Mucosa of stomach (tissue), 1 donor: ENCODE measurements around the gene PXDN.
"Not testable (repeated sequence)": the region's sequence is repeated elsewhere in the genome, so short reads cannot be mapped to it uniquely, and the experiment has no call there.

Source experiments
- H3K27me3 ChIP-seq: one replicate; pipeline ENCODE4 v1.7.0; 2013; ENCODE audit warnings: mild to moderate bottlenecking, low read length; ENCODE audit not compliant: control insufficient read depth, insufficient read depth
- H3K36me3 ChIP-seq: one replicate; pipeline ENCODE4 v1.7.0; 2013; ENCODE audit warnings: low read length; ENCODE audit not compliant: control insufficient read depth, insufficient read depth
- H3K4me1 ChIP-seq: one replicate; pipeline ENCODE4 v1.7.0; 2013; ENCODE audit warnings: mild to moderate bottlenecking, low read length; ENCODE audit not compliant: control insufficient read depth, insufficient read depth
- H3K4me3 ChIP-seq: one replicate; pipeline ENCODE4 v1.7.0; 2013; ENCODE audit warnings: low read length
- H3K9ac ChIP-seq: one replicate; pipeline ENCODE4 v1.7.0; 2013; ENCODE audit warnings: mild to moderate bottlenecking, low read length, moderate library complexity
- H3K9me3 ChIP-seq: one replicate; pipeline ENCODE4 v1.7.0; 2013; ENCODE audit warnings: mild to moderate bottlenecking, low read length, moderate library complexity; ENCODE audit not compliant: control insufficient read depth
- donor health status: Pancreatic carcinoma.

PXDN gene

DNA sequence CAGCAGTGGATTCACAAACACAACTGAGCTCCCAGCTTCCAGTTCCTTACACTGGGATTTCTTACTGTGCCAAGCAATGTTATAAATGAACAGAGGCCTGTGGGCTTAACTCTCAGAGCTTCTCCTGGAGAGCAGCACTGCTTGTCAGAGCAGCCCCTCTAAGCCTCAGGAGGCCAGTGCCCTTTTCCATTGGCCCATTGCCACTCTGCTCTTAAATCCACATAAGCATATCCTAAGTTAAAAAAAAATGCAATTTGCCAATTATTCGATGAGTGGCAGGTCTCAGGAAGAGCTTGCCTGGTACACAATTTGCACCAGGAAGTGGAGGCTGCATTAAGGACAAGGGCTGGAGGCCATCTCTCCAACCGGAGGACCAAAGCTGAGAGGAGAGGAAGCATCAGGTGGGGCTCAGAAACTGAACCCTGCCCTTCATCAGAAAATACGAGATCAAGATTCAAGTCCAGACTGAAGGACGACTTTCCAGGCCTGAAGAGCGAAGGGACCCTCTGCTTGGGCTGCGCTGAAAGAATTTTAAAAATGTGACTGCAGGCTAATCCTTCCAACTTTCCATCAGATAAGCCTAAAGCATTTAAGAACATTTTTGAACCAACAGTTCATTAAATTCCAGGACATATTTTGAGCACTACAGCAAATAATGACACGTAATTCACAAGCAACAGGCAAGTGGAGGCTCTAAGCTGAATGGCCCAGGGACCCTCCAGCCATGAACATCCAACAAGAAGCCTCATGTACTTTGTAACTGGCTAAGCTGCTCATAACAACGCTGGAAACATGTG is 28.4 kb upstream of the PXDN start:
- no peak overlapping the region for H3K9ac ChIP-seq

DNA sequence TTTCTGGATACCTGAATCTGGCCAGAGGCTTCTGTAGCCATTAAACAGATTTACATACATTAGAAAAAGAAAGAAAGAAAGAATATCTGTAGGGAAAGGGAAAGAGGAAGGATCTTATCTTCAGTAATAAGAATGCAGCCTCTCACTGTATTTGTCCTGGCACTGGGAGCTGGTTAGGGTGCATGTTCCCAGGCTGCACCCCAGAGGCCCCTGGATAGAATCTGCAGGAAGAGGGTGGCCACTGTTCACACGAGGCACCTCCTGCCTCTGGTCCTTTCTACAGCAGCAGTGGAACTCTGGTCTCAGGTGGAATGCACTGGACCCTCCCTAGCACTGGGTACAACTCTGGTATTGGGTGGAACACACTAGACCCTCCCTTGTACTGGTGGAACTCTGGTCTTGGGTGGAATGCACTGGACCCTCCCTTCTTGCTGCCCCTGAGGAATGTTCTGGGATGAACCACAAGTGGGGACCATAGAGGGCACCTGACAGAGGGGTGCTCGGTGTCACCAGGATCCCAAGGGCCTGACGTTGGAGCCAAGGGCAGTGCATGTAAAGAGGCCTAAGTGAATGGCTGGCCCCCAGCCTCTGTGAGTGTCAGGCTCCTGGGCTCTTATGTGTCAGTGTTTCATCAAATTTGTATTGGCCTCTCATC is 27.4 kb upstream of the PXDN start:
- Histone ChIP-seq H3K27me3 (peaks cover 2% of the 10 kb centered on the region), H3K9me3 (no peaks in the 10 kb centered on the region), H3K4me3 (no peak overlapping the region), H3K4me1 (no peaks in the 10 kb centered on the region), H3K36me3 (no peaks in the 10 kb centered on the region), H3K9ac (no peak overlapping the region)

More for the DNA sequence above, 28.4 kb upstream of the PXDN start:
- Histone ChIP-seq H3K27me3 (peaks cover 2% of the 10 kb centered on the region), H3K4me3 (no peak overlapping the region), H3K4me1 (no peaks in the 10 kb centered on the region), H3K36me3 (no peaks in the 10 kb centered on the region), H3K9me3 (no peaks in the 10 kb centered on the region)

DNA sequence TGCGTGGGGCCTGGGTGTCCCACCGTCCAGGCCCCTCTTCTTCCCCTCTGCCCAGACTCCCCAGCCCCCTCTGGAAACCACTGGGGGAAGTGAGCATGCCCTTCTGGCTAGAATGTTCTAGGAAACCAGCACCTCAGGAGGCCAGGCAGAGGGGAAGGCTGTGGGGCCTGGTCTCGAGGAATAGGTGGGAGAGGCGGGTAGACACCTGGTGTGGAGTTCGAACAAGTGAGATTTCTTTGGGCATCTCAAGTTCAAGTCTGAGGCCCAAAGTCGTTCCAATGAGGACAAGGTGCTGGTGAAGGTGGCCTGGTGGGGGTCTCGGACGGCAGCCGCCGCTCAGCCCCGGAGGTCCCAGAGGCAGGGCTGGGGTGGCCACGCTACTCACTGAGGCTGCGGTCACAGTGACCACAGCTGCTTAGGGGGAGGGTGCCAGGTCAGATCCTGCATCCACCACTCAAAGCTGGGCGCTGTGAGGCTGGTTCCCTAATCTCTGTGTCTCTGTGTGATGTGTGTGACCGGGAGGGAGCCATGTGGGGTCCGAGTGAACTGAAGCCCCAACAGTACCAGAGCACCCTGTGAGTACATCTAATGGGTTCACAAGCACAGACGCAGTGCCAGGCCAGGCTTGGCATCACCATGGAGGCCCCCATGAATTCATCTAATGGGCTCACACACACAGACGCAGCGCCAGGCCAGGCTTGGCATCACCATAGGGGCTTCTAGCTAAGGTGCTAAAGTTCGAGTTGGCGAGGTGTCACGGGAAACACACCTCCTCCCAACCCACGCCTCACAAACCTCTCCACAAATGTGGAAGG is 26.5 kb upstream of the PXDN start:
- Histone ChIP-seq H3K4me3 (no peak overlapping the region), H3K36me3 (no peaks in the 10 kb centered on the region), H3K9ac (no peak overlapping the region), H3K9me3 (no peaks in the 10 kb centered on the region), H3K27me3 (peaks cover 2% of the 10 kb centered on the region), H3K4me1 (no peaks in the 10 kb centered on the region)

- Histone ChIP-seq H3K27me3 (no peaks in the 10 kb centered on the region), H3K4me3 (no peak overlapping the region), H3K9me3 (no peaks in the 10 kb centered on the region), H3K36me3 (no peaks in the 10 kb centered on the region), H3K4me1 (no peaks in the 10 kb centered on the region), H3K9ac (no peak overlapping the region)
Observed at GRCh38 chr2:1769703-1770422, 25.5 kb upstream of the PXDN start.

DNA sequence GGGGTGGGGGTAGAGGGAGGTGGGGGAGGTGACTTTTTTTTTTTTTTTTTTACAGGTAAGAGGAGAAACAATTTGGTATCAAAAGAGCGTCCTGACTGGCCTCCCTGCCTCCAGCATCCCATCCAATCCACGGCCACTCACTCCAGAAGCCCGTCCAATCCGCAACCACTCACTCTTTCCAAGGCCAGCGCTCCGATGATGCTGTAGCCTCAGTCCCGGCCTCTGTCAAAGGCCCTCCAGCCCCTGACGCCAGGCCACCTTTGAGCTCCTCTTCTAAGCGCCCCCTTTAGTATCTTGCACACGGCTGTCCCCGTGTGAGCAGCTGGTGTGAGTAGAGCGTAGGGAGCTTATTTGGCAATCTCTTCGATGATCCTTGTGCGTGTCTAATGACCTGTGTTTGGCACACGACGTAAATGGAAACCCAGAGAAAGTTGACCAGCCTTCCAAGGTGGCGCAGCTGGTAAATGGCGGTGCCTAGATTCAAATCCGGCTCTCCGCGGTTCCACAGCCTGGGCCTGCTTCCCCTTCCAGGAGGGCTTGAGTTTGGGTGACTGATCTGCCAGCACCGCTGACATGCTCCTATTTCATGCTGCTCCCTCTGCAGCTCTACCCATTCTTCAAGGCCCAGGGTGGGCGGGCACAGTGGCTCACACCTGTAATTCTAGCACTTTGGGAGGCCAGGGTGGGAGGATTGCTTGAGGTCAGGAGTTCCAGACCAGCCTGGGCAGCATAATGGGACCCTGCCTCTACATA is 23.8 kb upstream of the PXDN start:
- Histone ChIP-seq H3K4me3 (no peak overlapping the region), H3K36me3 (no peaks in the 10 kb centered on the region), H3K9ac (no peak overlapping the region), H3K4me1 (no peaks in the 10 kb centered on the region), H3K9me3 (no peaks in the 10 kb centered on the region), H3K27me3 (no peaks in the 10 kb centered on the region)

DNA sequence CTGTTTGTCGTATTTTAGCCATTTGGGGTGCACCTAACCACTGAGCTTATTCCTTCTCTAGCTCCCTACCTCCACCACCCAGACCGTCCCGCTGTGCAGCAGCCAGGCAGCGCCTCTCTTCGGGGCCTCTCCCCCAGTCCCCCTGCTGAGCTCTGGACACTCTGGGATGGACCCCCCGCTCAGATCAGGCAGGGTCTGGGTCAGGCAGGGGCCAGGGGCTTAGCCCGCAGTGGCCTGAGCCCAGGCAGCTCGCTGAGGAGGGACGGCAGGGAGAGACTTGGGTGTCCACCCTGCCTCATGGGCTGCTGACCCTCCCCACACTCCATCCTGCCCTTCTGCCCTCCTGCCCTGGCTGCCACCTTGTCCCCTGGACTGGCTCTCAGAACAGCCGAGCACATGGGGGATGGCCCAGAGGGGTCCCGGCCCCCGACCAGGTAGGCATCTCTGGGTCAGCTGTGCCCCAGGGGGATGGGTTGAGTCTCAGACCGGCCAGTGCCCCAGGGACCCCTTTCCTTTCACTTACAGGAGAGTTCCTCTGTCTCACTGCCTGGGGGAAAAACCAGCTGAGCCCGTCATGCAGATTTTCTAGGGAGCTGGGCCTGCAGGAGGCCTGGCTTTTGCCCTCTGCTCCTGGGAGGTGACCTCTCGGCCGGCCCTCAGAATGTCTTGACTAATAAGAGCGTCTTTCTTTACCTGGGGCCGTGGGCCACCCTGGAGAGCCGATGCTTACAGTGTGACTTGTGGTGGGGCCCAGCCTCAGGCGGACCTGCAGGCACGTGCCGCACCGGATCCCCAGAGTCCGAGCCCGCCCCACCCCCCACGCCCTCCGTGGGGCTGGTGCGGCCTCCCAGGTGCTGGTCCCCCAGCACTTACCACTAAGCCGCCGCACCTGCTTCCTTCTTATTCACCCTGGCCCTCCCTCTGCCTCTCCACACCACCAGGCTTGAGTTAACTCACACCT is 22.8 kb upstream of the PXDN start:
- no peak overlapping the region for H3K4me3 ChIP-seq

GRCh38 chr2:1766425-1766824 is 22.1 kb upstream of the PXDN start:
- no peaks in the 10 kb centered on the region for H3K4me1 ChIP-seq
- H3K27me3 ChIP-seq = no peaks in the 10 kb centered on the region
- H3K9ac ChIP-seq = no peak overlapping the region
- no peak overlapping the region for H3K4me3 ChIP-seq
- no peaks in the 10 kb centered on the region for H3K36me3 ChIP-seq
- H3K9me3 ChIP-seq = no peaks in the 10 kb centered on the region

More for the DNA sequence above, 22.8 kb upstream of the PXDN start:
- Histone ChIP-seq H3K9ac (no peak overlapping the region), H3K4me1 (no peaks in the 10 kb centered on the region), H3K36me3 (no peaks in the 10 kb centered on the region), H3K27me3 (no peaks in the 10 kb centered on the region), H3K9me3 (no peaks in the 10 kb centered on the region)

- H3K36me3 ChIP-seq, H3K4me3 ChIP-seq, H3K9me3 ChIP-seq, H3K9ac ChIP-seq, H3K4me1 ChIP-seq, H3K27me3 ChIP-seq: not testable (repeated sequence)
Observed at GRCh38 chr2:1765201-1765600, 20.9 kb upstream of the PXDN start.

- Histone ChIP-seq H3K4me1 (no peaks in the 10 kb centered on the region), H3K9me3 (no peaks in the 10 kb centered on the region), H3K4me3 (no peak overlapping the region), H3K9ac (no peak overlapping the region), H3K36me3 (no peaks in the 10 kb centered on the region), H3K27me3 (no peaks in the 10 kb centered on the region)
Observed at GRCh38 chr2:1759611-1759930, 15.3 kb upstream of the PXDN start.

DNA sequence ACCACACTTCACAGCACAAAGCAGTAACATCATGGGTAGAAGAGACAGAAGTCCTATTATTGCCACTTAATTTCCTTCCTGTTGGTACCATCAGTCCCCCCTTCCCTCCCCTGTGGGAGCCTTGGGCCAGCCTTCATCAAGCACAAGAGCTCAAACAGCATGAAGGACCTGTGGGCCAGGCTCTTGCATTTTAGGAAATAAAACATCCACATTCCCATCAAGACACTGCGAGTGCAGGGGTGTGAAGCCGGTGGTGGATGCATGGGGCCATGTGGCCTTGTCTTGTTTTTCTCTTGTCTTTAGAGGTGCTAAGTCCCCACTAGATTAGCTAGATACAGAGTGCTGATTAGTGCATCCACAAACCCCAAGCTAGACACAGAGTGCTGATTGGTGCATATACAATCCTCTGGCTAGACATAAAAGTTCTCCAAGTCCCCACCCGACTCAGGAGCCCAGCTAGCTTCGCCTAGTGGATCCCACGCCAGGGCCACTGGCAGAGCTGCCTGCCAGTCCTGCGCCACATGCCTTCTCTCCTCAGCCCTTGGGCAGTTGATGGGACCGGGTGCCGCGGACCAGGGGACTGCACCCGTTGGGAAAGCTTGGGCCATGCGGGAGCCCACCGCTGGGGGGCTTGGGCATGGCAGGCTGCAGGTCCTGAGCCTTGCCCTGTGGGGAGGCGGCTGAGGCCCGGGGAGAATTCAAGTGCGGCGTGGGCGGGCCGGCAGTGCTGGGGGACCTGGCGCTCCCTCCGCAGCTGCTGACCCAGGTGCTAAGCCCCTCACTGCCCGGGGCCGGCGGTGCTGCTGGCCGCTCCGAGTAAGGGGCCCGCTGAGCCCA is 14.7 kb upstream of the PXDN start:
- Histone ChIP-seq H3K9me3 (no peaks in the 10 kb centered on the region), H3K9ac (no peak overlapping the region), H3K27me3 (no peaks in the 10 kb centered on the region), H3K36me3 (no peaks in the 10 kb centered on the region), H3K4me1 (no peaks in the 10 kb centered on the region), H3K4me3 (no peak overlapping the region)
